ENCODE results near the gene TCTN2.

GRCh38 chr12:123726962-123727361 is 56.0 kb downstream of the TCTN2 start:
- TF ChIP-seq CTCF (conservative IDR thresholded peaks at IDR 0.05; ENCODE audit: low read depth, low read length) (no peak), MXI1 (IDR thresholded peaks at IDR 0.05; ENCODE audit: borderline replicate concordance, low read depth, low read length) (no peak), POLR2A (IDR thresholded peaks at IDR 0.05; ENCODE audit: low read depth, low read length) (no peak)

Data from IMR-90 (cell line).